NOMO-1 treated with DMSO at 0.1 percent for 48 hours (cell line): Measurements from ENCODE around the gene GFRAL.
A peak's percentile ranks its signal among the peaks of the same experiment; 100 is the strongest.

Source experiments
- DNase-seq: peaks from one replicate; lab custom pipeline; 2025; ENCODE audit not compliant: unreplicated experiment; lab: John Stamatoyannopoulos, UW

The GFRAL gene

GRCh38 chr6:55423933-55424332 is 96.7 kb downstream of the GFRAL start:
- no peak for DNase-seq

- no peak for DNase-seq
Observed at GRCh38 chr6:55433446-55434130, 106.3 kb downstream of the GFRAL start.

GRCh38 chr6:55437141-55437540 is 109.9 kb downstream of the GFRAL start:
- no peak for DNase-seq

GRCh38 chr6:55438203-55438602 is 110.9 kb downstream of the GFRAL start:
- no peak for DNase-seq

- no peak for DNase-seq
Observed at GRCh38 chr6:55443238-55444134, 116.2 kb downstream of the GFRAL start.

- peak; percentile 7 for DNase-seq
Observed at GRCh38 chr6:55445648-55446204, 118.5 kb downstream of the GFRAL start.

- no peak for DNase-seq
Observed at GRCh38 chr6:55447891-55448290, 120.6 kb downstream of the GFRAL start.

GRCh38 chr6:55448451-55448850 is 121.2 kb downstream of the GFRAL start:
- DNase-seq = no peak

GRCh38 chr6:55449225-55449624 is 122.0 kb downstream of the GFRAL start:
- DNase-seq = no peak

- DNase-seq = no peak
Observed at GRCh38 chr6:55450005-55450404, 122.7 kb downstream of the GFRAL start.
